Fibroblast of lung (primary cell): ENCODE results near the gene SH2B3. TPM values are rescaled to one million over a fixed set of nuclear protein-coding genes. Genes with fewer than 3 reads are reported as not detected.

Experiments
- DNase-seq, 2 donors: peaks; one replicate each; pipeline versions ENCODE4 v3.0.0 to v3.0.0-alpha.2; 2010; ENCODE audit warnings: low read depth in 2 of 2
- H2AFZ ChIP-seq: 2 replicates; pipeline ENCODE4 v1.5.1; 2012; ENCODE audit warnings: low read length, control low read depth, inconsistent platforms
- H3K27ac ChIP-seq: 2 replicates; pipeline ENCODE4 v1.5.1; 2011; ENCODE audit warnings: low read length, control low read depth; ENCODE audit not compliant: insufficient read depth
- H3K27me3 ChIP-seq: 2 replicates; pipeline ENCODE4 v1.5.1; 2011; ENCODE audit warnings: mild to moderate bottlenecking, low read length; ENCODE audit not compliant: control insufficient read depth, insufficient read depth
- H3K36me3 ChIP-seq: 2 replicates; pipeline ENCODE4 v1.5.1; 2011; ENCODE audit warnings: low read length; ENCODE audit not compliant: control insufficient read depth, insufficient read depth
- H3K4me1 ChIP-seq: 2 replicates; pipeline ENCODE4 v1.5.1; 2011; ENCODE audit warnings: low read length; ENCODE audit not compliant: control insufficient read depth, insufficient read depth; ENCODE audit errors: extremely low read depth
- H3K4me2 ChIP-seq: 2 replicates; pipeline ENCODE4 v1.5.1; 2011; ENCODE audit warnings: low read length, control low read depth; ENCODE audit not compliant: insufficient read depth; ENCODE audit errors: extremely low read depth
- H3K4me3 ChIP-seq, 4 experiments: fragments of 200-600 bp in 1 of 4; sonication (generic) in 1 of 4; replicated peaks in 1 of 4; 2 replicates each; pipeline ENCODE4 v1.5.1; 2011 to 2016; ENCODE audit warnings: low read length in 4 of 4, low read depth in 3 of 4, mild to moderate bottlenecking in 3 of 4, control low read depth in 2 of 4, inconsistent platforms in 1 of 4, mixed read lengths in 1 of 4; ENCODE audit not compliant: insufficient read depth in 1 of 4; ENCODE audit errors: control extremely low read depth in 1 of 4
- H3K79me2 ChIP-seq: 2 replicates; pipeline ENCODE4 v1.5.1; 2012; ENCODE audit warnings: mild to moderate bottlenecking, low read length, inconsistent platforms; ENCODE audit not compliant: control insufficient read depth, insufficient read depth
- H3K9ac ChIP-seq: 2 replicates; pipeline ENCODE4 v1.5.1; 2011; ENCODE audit warnings: mild to moderate bottlenecking, low read length, control low read depth; ENCODE audit not compliant: insufficient read depth
- H3K9me3 ChIP-seq: 2 replicates; pipeline ENCODE4 v1.5.1; 2012; ENCODE audit warnings: low read depth, low read length; ENCODE audit not compliant: control insufficient read depth, insufficient read depth
- H4K20me1 ChIP-seq: 2 replicates; pipeline ENCODE4 v1.5.1; 2011; ENCODE audit warnings: low read length; ENCODE audit not compliant: control insufficient read depth, insufficient read depth; ENCODE audit errors: extremely low read depth
- EZH2 ChIP-seq: IDR thresholded peaks from 2 replicates; pipeline ENCODE4 v1.5.1; 2012; ENCODE audit warnings: low read length, control low read depth, mild to moderate bottlenecking; ENCODE audit errors: missing control alignments
- polyA plus RNA-seq, 2 donors: library from polyadenylated mRNA; depleted of rRNA in 1 of 2; stranded (reverse) in 1 of 2; unstranded in 1 of 2; fragments of >200 nt; gene quantifications; 2 replicates each; pipeline ENCODE4 v1.2.1, GENCODE V29; 2011 to 2012; ENCODE audit warnings: missing spikeins in 1 of 2
- total RNA-seq: library from RNA; depleted of rRNA; stranded (reverse); fragments of >200 nt; gene quantifications from 2 replicates; pipeline ENCODE4 v1.2.1, GENCODE V29; 2014
- TF ChIP-seq, protein P1 (sequence below), 2 donors: IDR thresholded peaks in 1 of 2; conservative IDR thresholded peaks in 1 of 2; 1 replicate in 1 of 2; 2 replicates in 1 of 2; pipeline ENCODE4 v1.5.1; 2011 to 2012; ENCODE audit warnings: low read length in 2 of 2, control low read depth in 1 of 2, inconsistent platforms in 1 of 2, low read depth in 1 of 2, mild to moderate bottlenecking in 1 of 2

The SH2B3 gene
- total and polyA plus RNA-seq, 2 donors (not counting 1 experiment from before 2014, with no cell fraction given): 18.0 to 32.0 TPM

- no peak overlapping the region for H3K27ac ChIP-seq
- no peak for DNase-seq
- H2AFZ ChIP-seq: no peak overlapping the region
- H4K20me1 ChIP-seq: no peaks in the 10 kb centered on the region
- H3K4me1 ChIP-seq: no peaks in the 10 kb centered on the region
- no peaks in the 10 kb centered on the region for H3K79me2 ChIP-seq
- H3K27me3 ChIP-seq: peaks cover 7% of the 10 kb centered on the region
- no peak overlapping the region for H3K4me3 ChIP-seq
- H3K9ac ChIP-seq: no peak overlapping the region
- no peak overlapping the region for H3K4me2 ChIP-seq
- no peak for TF ChIP-seq EZH2
- TF ChIP-seq, protein P1, sequence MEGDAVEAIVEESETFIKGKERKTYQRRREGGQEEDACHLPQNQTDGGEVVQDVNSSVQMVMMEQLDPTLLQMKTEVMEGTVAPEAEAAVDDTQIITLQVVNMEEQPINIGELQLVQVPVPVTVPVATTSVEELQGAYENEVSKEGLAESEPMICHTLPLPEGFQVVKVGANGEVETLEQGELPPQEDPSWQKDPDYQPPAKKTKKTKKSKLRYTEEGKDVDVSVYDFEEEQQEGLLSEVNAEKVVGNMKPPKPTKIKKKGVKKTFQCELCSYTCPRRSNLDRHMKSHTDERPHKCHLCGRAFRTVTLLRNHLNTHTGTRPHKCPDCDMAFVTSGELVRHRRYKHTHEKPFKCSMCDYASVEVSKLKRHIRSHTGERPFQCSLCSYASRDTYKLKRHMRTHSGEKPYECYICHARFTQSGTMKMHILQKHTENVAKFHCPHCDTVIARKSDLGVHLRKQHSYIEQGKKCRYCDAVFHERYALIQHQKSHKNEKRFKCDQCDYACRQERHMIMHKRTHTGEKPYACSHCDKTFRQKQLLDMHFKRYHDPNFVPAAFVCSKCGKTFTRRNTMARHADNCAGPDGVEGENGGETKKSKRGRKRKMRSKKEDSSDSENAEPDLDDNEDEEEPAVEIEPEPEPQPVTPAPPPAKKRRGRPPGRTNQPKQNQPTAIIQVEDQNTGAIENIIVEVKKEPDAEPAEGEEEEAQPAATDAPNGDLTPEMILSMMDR (conservative IDR thresholded peaks at IDR 0.05 in 1 of 2, IDR thresholded peaks at IDR 0.05 in 1 of 2; ENCODE audit: low read depth in 1 of 2, low read length in 2 of 2): no peak
- H3K36me3 ChIP-seq: no peaks in the 10 kb centered on the region
- H3K9me3 ChIP-seq: no peaks in the 10 kb centered on the region
These were observed 28.3 kb upstream of the SH2B3 start for GRCh38 chr12:111377440-111377839.

- Histone ChIP-seq H3K27ac (no peak overlapping the region), H3K27me3 (peaks cover 7% of the 10 kb centered on the region), H4K20me1 (no peaks in the 10 kb centered on the region), H3K9me3 (no peaks in the 10 kb centered on the region), H3K4me3 (no peak overlapping the region), H3K4me1 (no peaks in the 10 kb centered on the region), H3K9ac (no peak overlapping the region), H2AFZ (no peak overlapping the region), H3K4me2 (no peak overlapping the region), H3K36me3 (no peaks in the 10 kb centered on the region), H3K79me2 (no peaks in the 10 kb centered on the region)
- TF ChIP-seq EZH2: no peak
- TF ChIP-seq, protein P1 (conservative IDR thresholded peaks at IDR 0.05 in 1 of 2, IDR thresholded peaks at IDR 0.05 in 1 of 2; ENCODE audit: low read depth in 1 of 2, low read length in 2 of 2): no peak
- no peak for DNase-seq
These were observed 25.7 kb upstream of the SH2B3 start for GRCh38 chr12:111379942-111380554.

DNA sequence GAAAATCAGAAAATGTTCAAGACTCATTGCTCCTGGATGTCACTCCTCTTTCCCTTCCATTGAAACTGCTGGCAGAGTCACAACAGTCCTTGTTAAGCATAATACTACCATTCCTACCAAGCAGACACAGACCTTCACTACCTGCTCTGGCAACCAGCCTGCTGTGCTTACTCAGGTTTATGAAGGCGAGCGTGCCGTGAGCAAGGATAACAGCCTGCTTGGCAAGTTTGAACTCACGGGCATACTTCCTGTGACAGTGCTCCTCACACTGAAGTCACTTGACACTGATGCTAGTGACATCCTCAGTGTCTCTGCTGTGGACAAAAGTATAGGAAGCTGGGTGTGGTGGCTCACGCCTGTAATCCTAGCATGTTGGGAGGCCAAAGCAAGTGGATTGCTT is 21.1 kb upstream of the SH2B3 start:
- H3K27ac ChIP-seq: no peak overlapping the region
- TF ChIP-seq, protein P1 (conservative IDR thresholded peaks at IDR 0.05 in 1 of 2, IDR thresholded peaks at IDR 0.05 in 1 of 2; ENCODE audit: low read depth in 1 of 2, low read length in 2 of 2): no peak
- TF ChIP-seq EZH2: no peak
- no peaks in the 10 kb centered on the region for H3K4me1 ChIP-seq
- no peaks in the 10 kb centered on the region for H3K9me3 ChIP-seq
- H3K27me3 ChIP-seq: peaks cover 10% of the 10 kb centered on the region
- H3K4me3 ChIP-seq: no peak overlapping the region
- no peaks in the 10 kb centered on the region for H3K79me2 ChIP-seq
- H3K4me2 ChIP-seq: no peak overlapping the region
- no peaks in the 10 kb centered on the region for H4K20me1 ChIP-seq
- no peak overlapping the region for H2AFZ ChIP-seq
- no peaks in the 10 kb centered on the region for H3K36me3 ChIP-seq
- DNase-seq: no peak
- no peak overlapping the region for H3K9ac ChIP-seq
